HG02798 (cell line): ENCODE data around the gene FGD3.

Source experiments
- ATAC-seq: cut with Tn5 transposase; IDR thresholded peaks from one replicate; pipeline ENCODE4 v1.9.1; 2021; ENCODE audit warnings: mild to moderate bottlenecking; ENCODE audit not compliant: unreplicated experiment, poor library complexity

The FGD3 gene

DNA sequence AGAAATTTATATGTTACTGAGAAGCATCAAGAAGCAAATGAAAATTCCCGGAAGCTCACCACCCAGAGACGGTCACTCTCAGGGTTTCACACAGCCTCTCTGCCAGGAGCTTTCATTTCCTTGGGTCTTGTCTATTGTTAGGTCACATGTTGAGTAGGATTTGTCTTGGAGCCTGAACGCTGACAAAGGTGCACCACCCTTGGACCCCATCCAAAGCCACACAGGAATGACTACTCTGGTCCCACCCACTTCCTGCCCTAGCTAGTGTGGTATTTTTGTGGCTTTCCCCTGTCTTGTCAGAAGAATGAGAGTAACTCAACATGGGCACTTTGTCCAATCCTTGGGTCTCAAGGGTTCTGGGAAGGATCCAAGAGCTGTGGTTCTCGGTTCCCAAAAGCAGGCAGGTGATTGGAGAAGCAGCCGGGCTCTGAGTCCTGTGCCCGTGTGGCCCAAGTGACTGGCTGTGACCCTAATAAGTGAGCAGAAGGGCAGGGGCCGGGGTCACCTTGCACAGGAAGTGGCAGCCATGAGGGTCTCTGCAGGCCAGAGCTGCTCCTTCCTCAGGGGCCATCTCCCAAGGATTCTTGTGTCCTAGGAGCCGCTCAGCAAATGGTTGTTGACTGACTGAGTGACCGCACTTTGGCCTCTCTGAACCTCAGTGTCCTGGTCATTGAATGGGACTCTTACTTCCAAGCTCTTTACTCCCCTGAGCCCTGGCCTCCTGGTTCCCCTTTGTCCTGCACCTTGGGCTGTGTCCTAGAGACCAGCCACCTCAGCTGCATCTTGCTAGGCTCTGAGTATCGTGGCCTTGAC lies 6.9 kb downstream of the FGD3 start:
- peak; percentile 46 for ATAC-seq

DNA sequence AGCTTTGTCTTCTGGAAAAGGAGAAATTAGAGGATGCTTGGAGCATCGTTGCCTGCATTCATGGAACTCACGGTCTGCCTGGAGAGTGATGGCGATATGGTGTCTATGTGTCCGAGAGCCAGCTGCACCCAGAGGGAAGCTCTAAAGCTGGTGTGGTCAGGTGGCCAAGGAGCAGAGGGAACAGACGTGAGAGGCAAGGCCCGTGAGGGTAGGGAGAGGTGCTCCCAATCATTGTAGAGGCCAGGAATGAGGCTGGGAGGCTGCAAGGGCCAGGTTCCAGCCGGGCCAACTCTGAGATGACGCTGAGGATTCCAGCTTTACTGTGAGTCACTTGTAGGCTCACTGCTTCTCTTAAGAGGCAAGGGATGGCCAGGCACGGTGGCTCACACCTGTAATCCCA lies 7.6 kb downstream of the FGD3 start:
- ATAC-seq = no peak

DNA sequence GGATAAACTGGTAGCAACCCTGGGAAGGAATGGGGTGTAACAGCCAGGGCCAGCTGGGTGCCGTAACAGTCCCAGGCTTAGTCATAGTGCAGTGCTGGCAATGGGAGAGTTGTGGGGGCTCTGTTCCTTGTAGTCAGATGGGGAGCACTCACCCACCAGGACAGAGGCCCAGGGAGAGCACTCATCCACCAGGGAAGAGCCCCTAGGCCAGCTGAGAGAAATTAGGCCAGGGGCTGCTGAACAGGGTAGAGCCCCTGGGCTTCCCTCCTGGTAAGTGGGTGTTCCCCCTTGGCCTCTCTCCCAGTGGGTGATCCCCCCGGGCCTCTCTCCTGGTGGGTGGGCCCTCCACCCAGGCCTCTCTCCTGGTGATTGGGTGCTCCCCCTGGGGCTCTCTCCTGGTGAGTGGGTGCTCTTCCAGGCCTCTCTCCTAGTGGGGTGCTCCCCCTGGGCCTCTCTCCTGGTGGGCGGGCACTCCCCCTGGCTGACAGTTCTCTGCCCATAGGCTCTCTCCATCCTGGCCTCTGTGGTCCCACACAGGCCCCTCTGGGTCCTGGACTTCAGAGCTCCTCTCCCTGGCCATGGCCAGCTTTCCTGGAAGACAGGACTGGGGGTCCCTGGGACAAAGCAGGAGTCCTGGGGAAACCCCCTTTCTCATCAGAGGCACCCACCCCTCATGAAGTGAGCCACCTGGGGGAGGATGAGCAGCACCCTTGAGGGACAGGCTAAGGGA lies 13.4 kb downstream of the FGD3 start:
- ATAC-seq = no peak

DNA sequence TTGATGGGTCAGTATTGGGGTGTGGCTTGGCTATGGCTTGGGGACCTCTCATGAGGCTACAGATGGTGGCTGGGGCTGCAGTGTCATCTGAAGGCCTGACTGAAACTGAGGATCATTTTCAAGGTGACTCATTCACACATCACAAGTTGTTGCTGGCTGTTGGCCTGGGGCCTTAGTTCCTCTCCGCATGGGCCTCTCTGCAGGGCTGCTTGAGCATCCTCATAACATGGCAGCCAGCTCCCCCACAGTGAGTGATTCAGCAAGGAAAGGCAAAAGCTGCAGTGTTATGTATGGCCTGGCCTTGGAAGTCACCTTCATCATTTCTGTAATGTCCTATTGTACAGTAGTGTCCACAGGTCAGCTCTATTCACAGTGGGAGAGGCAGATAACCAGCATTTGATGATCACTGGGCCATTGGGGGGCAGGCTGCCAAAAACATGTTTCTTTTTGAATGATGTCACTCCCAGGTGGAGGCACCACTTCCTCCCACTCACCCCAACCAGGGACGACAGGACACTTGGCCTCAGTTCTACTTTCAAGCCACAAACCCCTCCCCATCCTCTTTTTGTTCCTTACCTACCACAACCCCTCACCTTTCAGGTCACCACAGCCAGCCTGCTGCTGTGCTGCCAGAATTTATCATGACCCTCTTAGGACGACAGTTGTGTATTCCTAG lies 14.4 kb downstream of the FGD3 start:
- ATAC-seq = no peak

DNA sequence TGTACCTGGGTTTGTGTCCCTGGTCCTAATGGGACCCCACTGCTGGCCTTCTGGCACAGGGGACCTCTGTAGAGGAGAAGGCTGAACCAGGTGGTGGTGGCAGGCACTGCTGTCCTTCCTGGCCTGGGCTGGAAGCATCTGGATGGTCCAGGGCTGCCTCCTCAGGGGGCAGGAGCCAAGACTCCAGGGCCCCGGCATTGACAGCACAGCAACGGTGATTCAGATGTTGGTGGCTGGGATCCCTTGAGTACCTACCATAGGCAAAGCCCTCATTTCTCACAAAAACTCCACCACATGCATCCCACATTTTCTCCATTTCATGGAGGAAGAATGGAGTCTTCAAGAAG lies 15.0 kb downstream of the FGD3 start:
- ATAC-seq = no peak

DNA sequence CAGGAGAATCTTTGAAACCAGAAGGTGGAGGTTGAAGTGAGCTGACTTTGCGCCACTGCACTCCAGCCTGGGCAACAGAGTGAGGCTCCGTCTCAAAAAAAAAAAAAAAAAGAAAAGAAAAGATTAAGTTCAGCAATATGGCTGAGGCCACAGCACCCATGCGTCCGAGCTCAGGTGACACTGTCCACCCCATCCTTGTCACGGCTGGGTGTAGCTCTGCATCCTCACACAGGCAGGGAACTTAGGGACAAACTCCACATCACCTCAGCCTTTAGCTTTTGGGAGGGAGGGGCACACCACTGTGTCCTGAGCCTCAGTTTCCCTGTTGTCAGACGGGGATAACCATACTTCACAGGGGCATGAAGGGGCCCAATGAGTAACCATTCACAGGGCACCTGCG lies 15.5 kb downstream of the FGD3 start:
- no peak for ATAC-seq

DNA sequence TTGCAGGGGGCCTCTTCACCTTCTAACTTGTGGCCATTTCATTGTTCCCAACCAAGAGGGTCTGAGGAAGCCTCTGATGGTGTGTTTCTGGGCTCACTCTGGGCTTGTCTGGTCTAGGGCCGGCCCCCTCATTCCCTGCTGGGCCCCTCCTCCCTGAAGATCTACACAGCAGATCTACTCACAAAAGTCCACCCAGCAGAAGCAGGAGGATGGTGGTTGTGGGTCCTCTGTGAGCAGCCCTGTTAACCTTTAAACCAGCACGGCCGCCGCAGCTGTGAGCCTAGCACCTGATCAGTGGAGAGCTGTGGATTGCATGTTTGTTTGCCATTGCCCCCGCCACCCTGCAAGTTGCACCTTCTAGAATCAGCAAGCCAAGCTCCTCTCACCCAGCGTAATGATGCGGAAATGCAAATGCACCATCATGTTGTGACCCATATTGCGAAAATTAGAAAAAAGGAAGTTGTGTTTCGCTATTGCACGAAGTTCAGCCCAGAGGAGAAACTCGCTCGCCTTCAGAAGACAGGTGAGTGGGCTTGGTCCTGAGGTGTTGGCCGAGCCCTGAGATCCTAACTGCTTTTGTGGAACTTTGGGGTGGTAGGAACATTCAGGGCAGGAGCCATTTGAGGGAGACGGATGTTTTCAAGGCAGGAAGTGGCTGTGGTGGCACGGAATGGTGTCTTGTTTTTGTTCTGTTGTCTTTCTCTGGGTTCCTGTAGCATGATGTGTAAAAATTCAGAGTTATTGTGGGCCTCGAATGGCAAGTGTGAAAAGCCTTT lies 16.7 kb downstream of the FGD3 start:
- peak; percentile 78 for ATAC-seq

DNA sequence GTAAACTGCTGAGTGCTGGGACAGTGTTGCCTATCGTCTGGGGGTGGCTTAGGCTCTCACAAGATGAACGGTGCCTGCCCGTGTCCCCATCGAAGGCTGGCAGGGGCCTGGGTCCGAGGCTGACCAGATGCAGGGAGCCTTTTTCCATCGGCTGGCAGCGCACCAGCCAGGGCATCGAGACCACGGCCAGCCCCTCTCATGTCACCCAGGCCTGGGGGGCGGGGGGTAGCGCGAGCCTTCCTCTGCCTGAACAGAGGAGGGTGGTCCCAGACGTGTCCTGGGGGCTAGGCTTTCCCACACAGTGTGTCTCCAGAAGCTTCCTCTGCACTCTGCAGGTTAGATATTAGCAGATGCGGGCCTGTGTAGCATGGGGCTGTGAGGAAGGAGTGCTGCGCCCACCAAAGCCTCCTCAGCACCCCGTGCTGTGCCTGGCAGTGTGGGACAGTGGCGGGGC lies 17.3 kb downstream of the FGD3 start:
- no peak for ATAC-seq

DNA sequence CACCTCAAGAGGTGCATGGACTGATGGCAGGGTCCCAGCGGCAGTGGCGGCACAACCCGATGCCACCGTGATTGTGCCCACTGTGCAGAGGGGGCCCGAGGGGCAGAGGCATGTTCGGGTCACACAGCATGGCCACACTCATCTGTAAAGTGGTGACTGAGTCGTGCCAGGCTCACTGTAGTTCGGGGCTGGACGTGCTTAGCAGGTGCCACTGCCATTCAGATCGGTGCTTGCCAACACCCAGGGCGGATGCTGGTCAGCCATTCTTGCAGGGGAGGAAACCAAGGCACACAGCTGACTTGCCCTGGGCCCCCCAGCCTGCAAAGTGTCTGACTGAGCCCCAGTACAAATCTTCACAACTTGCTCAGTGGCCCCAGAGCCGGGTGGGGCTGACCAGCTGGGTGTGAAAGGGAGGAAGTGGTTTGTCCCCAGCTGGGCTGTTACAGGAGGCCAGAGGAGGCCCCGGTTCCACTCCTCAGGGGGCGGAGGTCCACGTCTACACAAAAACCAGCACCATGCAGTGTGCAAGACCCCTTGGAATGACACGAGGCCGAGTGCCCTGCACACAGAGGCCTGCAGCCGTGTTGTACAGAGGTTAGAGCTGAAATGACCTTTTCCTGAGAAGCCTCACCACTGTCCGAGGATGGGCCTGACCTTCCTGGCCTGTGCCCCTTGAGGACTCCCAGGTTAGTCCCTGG lies 17.9 kb downstream of the FGD3 start:
- no peak for ATAC-seq

DNA sequence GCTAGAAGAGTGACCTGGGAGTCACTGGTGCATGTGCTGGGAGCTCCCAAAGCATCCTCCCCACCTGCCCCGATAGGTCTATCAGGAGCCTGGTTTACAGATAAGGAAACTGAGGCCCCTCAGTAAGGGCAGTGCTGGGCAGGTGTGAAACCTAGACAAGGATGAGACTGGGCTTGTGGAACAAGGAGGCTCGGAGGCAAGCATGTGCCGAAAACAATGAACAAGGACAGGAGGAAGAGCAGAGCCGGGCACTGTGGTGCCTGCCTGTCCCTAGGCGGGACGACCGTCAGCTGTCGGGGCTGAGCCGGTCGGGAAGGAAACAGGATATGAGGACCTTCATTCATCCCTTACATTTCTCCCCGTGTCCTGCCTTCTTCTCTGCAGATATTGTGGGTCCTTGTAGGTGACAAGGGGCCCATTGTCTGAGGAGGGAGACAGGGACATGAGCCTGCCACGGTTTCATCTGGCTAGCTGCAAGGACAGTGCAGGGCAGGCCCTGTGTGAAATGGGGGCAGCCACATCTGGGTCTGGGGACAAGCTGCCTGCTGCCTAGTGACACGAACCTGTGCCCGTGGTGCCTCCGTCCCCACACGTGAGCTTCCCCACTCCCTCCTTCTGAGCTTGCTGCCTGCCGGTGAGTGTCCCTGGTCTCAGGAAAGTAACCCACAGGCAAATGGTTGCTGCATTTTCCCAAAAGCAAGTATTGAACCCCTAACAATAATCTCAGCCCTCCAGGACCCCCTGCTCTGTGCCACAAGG lies 18.6 kb downstream of the FGD3 start:
- no peak for ATAC-seq

DNA sequence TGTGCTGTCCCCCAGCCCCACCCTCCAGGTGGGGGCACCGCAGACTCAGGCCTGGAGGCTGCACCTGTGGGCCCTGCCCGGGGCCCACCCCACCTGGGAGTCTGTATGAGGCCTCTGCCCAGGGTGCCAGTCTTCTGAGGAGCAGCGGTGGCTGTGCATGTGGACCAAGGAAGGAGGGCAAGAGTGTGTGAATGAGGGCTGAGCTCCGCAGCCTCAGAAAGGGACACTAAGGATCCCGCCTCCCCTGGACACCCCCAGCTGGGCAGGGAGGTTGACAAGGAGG lies 19.1 kb downstream of the FGD3 start:
- ATAC-seq = no peak

DNA sequence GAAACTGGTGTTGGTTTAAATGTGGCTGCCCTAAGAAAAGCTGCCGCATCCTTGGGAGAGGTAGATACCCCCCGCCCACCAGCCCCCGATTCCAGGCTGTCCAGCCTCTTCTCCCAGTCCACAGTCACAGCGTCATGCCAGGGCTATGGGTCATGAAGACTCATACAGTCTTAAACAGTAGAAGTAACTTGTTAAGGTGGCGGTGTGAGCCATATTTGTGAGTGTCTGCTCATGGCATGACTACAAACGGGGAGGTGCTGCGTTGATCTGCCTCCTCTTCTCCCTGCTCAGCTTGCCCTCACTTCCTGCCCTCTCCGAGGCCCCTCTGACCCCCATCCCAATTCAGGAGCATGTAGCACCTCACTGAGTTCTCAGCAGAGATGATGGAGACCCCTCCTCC lies 20.8 kb downstream of the FGD3 start:
- no peak for ATAC-seq

DNA sequence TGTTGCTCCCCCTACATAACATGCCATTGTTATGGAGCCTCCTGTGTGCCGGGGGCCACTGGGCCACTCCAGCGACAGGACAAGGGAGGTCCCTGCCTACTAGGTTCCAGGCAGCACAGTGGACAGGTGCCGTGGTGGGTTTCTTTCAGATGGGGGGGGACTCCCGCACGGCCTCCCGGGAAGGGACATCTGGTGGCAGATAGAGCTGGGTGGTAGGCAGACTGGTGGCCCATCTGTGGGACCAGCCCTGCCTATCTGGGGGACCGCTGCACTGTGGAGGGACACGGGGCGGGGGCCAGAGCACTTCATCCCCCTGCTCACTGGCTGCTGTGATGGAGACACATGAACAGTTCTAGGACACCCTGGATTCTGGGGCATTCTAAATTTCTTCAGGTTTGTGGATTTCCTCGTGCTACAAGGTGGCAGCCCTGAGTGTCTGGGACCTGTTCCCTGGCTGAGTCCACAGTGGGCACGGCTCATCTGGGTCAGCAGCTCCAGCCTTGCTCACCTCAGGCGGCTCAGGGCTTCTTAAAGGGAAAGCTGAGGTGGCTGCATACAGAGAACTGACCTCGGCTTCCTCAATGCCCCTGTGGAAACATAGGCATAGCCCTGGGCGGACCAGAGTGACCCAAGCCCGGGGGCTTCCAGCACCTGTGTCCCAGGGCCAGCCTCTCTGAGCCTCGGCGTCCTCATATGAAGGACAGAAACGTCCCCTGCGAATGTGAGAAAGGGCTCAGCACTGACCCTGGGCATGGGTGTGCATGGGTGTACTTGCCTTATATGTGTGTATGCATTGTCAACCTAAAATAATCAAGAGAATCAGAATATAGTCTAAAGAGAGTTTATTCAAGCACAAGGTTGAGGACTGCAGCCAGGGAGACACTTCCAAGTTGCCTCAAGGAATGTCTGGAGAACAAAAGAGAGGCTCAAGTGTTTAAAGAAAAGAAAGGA lies 22.5 kb downstream of the FGD3 start:
- ATAC-seq = no peak

DNA sequence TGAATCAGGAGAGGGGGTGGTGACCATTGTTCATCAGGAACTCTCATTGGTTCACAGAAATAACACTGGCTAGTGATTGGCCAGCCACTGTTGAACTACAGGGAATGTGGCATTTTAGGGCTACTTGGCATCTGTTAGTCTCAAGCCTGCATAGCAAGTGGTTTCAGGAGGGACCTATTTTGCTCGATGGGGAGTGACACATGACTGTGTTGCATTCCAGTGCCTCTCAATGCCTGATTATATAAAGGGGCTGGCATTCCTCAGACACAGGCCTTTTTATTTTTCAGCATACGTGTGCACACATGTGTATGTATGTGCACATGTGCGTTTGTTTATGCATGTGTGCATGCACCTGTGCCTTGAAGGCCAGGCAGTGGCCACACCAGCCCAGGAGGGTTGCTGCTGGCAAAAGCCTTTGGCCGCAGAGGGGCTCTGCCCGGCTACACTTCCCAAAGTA lies 23.2 kb downstream of the FGD3 start:
- no peak for ATAC-seq

DNA sequence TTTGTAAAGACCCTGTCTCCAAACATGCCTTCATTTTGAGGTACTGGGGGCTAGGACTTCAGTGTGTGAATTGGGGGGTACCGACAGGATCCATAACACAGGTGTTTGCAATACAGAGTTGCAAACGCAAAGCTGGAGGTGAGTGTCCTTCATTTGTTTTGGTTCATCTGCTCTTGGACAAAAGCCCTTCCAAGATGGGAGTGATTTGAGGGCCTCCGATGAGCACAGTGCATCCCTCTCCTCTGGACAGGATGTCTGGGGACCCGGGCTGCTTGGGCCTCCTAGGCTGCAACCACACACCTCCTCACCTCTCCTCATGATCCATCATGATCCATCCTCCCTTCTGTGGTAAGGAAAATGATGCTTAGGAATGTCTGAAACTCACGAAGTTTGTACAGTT lies 23.8 kb downstream of the FGD3 start:
- no peak for ATAC-seq

DNA sequence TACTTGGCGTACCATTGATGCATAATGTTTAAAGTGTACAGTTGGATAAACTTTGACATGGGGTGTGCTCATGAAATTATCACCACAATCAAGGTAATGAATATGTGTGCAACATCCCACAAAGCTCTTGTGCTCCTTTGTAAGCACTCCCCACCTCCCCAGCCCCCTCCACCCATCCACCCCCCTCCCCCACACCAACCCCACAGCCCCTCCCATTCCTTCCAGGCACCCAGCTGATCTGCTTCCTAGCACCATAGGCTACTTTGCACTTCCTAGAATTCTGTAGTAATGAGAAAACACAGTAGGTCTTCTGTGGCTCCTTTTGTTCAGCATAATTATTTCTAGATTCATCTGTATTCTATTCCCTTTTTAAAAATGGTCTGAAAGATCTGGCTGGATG lies 24.5 kb downstream of the FGD3 start:
- ATAC-seq = no peak

DNA sequence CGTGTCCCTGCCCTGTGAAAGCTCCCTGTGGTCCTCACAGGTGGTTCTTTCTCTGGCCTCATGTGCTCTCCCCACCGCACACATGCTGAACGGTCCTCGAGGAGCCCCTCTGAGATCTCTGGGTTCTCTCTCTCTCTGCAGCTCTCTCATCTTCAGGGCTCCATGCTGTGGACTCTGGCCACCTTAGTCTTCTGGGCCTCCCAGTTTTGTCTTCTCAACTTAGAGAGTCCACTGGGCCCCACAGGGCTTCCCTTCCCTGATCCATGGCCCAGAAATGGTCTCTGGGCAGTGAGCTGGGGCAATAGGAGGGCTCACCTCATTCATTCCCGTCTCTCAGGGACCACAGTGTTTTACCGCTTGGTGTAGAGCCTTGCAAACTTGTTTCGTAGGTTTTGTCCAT lies 26.4 kb downstream of the FGD3 start:
- no peak for ATAC-seq

DNA sequence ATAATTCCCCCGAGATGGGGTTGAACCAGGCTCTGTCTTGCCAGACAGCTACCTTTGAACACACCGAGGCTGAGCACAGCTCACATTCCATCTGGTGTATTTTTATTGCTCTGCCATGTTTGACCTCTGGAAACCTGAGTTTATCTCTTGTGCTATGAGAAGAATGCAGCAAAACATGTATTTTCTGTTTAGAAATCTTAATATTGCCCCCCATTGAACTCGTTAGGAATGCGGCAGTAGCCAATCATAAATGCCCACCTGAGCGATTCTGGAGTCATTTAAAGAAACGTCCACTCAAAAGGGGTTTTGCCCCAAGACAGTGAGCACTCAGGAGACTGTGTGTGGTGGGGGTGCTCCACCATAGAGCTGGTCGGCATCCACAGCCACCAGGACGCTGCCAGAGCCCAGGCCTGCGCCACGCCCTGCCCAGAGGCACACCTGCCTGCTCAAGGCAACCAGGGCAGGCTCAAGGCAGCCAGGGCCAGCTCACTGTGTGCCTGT lies 26.9 kb downstream of the FGD3 start:
- ATAC-seq = no peak
